Measurements from ENCODE around the gene ADAMTS20.

ADAMTS20 gene

GRCh38 chr12:43332977-43333640 lies 218.9 kb downstream of the ADAMTS20 start:
- no peak overlapping the region for H3K27ac ChIP-seq (ENCODE audit: low read depth, low read length)
- H3K9ac ChIP-seq (ENCODE audit: low read length), result no peak overlapping the region
- H3K9me2 ChIP-seq (replicated peaks; ENCODE audit: insufficient read depth, low read length), result no peaks in the 10 kb centered on the region

GRCh38 chr12:43331935-43332334 lies 220.1 kb downstream of the ADAMTS20 start:
- Histone ChIP-seq H4K20me1 (ENCODE audit: low read depth, low read length) (no peaks in the 10 kb centered on the region), H3K79me2 (ENCODE audit: insufficient read depth, low read length) (no peaks in the 10 kb centered on the region), H3K4me2 (ENCODE audit: low read depth, low read length, poor library complexity, severe bottlenecking) (no peak overlapping the region), H3K27ac (ENCODE audit: low read depth, low read length) (no peak overlapping the region), H3K27me3 (ENCODE audit: low read length) (no peaks in the 10 kb centered on the region), H2AFZ (ENCODE audit: low read depth, low read length, severe bottlenecking) (no peak overlapping the region), H3K9ac (ENCODE audit: low read length) (no peak overlapping the region), H3K36me3 (ENCODE audit: low read length) (no peaks in the 10 kb centered on the region), H3K4me3 (ENCODE audit: insufficient read depth, low read length, poor library complexity, severe bottlenecking) (no peak overlapping the region), H3K9me3 (ENCODE audit: insufficient read depth, low read length) (no peaks in the 10 kb centered on the region), H3F3A (ENCODE audit: insufficient read depth) (no peaks in the 10 kb centered on the region), H3K9me2 (replicated peaks; ENCODE audit: insufficient read depth, low read length) (no peaks in the 10 kb centered on the region)
- TF ChIP-seq EZH2phosphoT487 (conservative IDR thresholded peaks at IDR 0.05; ENCODE audit: low read length), result no peak
- no peak for TF ChIP-seq CTCF (IDR thresholded peaks at IDR 0.05; ENCODE audit: insufficient read depth, low read length, poor library complexity, severe bottlenecking)

More at GRCh38 chr12:43332977-43333640, 218.9 kb downstream of the ADAMTS20 start:
- no peaks in the 10 kb centered on the region for H3K36me3 ChIP-seq (ENCODE audit: low read length)
- no peak for TF ChIP-seq EZH2phosphoT487 (conservative IDR thresholded peaks at IDR 0.05; ENCODE audit: low read length)
- no peak for TF ChIP-seq CTCF (IDR thresholded peaks at IDR 0.05; ENCODE audit: insufficient read depth, low read length, poor library complexity, severe bottlenecking)
- H3K27me3 ChIP-seq (ENCODE audit: low read length), result no peaks in the 10 kb centered on the region
- H4K20me1 ChIP-seq (ENCODE audit: low read depth, low read length), result no peaks in the 10 kb centered on the region
- H3K4me2 ChIP-seq (ENCODE audit: low read depth, low read length, poor library complexity, severe bottlenecking), result no peak overlapping the region
- no peak overlapping the region for H3K4me3 ChIP-seq (ENCODE audit: insufficient read depth, low read length, poor library complexity, severe bottlenecking)
- no peaks in the 10 kb centered on the region for H3F3A ChIP-seq (ENCODE audit: insufficient read depth)
- no peaks in the 10 kb centered on the region for H3K9me3 ChIP-seq (ENCODE audit: insufficient read depth, low read length)
- no peak overlapping the region for H2AFZ ChIP-seq (ENCODE audit: low read depth, low read length, severe bottlenecking)
- no peaks in the 10 kb centered on the region for H3K79me2 ChIP-seq (ENCODE audit: insufficient read depth, low read length)

GRCh38 chr12:43329375-43329774 lies 222.6 kb downstream of the ADAMTS20 start:
- no peak overlapping the region for H3K9ac ChIP-seq (ENCODE audit: low read length)

More at GRCh38 chr12:43329375-43329774, 222.6 kb downstream of the ADAMTS20 start:
- H2AFZ ChIP-seq (ENCODE audit: low read depth, low read length, severe bottlenecking), result no peak overlapping the region
- TF ChIP-seq CTCF (IDR thresholded peaks at IDR 0.05; ENCODE audit: insufficient read depth, low read length, poor library complexity, severe bottlenecking), result no peak
- no peak for TF ChIP-seq EZH2phosphoT487 (conservative IDR thresholded peaks at IDR 0.05; ENCODE audit: low read length)
- no peaks in the 10 kb centered on the region for H3K36me3 ChIP-seq (ENCODE audit: low read length)
- no peak overlapping the region for H3K4me3 ChIP-seq (ENCODE audit: insufficient read depth, low read length, poor library complexity, severe bottlenecking)
- no peak overlapping the region for H3K4me2 ChIP-seq (ENCODE audit: low read depth, low read length, poor library complexity, severe bottlenecking)
- no peaks in the 10 kb centered on the region for H3K9me3 ChIP-seq (ENCODE audit: insufficient read depth, low read length)
- no peak overlapping the region for H3K27ac ChIP-seq (ENCODE audit: low read depth, low read length)
- no peaks in the 10 kb centered on the region for H3K9me2 ChIP-seq (replicated peaks; ENCODE audit: insufficient read depth, low read length)
- no peaks in the 10 kb centered on the region for H3F3A ChIP-seq (ENCODE audit: insufficient read depth)
- no peaks in the 10 kb centered on the region for H3K79me2 ChIP-seq (ENCODE audit: insufficient read depth, low read length)
- no peaks in the 10 kb centered on the region for H4K20me1 ChIP-seq (ENCODE audit: low read depth, low read length)
- H3K27me3 ChIP-seq (ENCODE audit: low read length), result no peaks in the 10 kb centered on the region
